HG03139 (cell line): Measurements from ENCODE around the gene SIDT1.

ENCODE experiments used
- ATAC-seq: cut with Tn5 transposase; IDR thresholded peaks from one replicate; pipeline ENCODE4 v1.9.1; 2021; ENCODE audit not compliant: unreplicated experiment

Gene SIDT1

DNA sequence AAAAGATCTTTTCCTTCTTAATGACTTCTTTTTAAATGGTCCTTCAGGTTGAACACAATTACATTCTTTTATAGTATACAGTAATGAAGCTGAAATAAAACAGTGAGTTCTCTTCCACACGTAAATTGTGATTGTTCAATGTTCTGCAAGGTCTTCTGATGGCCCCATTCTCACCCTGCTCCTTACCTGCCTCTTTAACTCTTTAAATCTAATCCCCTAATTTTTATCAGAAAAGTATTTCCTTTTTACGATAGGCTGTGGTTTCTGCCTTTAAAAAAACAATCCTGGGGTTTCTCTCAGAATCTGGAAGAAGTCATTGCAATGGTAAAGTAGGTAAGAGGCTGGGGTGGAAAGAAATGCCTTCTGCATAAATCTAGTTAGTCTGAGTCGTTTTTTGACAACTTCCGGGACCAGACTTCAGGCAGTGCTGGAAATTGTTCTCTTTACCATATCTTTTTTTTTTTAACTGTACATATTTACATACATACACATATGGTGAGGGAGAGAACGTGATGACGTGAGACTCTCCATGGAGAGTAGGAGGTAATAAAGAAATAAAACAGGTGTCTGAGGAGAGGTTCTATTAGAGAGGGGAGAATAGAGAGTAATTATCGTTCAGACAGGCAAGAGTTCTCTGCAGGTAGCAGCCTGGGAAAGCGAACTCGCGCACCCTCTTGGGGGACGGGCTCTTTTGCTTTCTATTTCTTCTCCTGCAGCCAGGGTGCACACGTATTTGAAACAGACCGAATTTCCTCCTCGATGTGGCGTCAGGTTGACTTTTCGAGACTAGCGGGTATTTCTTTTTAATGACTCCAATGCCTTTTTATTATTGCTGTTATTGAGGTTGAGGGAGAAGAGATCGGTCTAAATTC, at the start of gene SIDT1:
Gene SIDT1, plus strand, starts transcription at position 730 of the 872 bp plus-strand sequence. CDS start 467 bp downstream, outside the sequence.
- ATAC-seq: peak; percentile 68

DNA sequence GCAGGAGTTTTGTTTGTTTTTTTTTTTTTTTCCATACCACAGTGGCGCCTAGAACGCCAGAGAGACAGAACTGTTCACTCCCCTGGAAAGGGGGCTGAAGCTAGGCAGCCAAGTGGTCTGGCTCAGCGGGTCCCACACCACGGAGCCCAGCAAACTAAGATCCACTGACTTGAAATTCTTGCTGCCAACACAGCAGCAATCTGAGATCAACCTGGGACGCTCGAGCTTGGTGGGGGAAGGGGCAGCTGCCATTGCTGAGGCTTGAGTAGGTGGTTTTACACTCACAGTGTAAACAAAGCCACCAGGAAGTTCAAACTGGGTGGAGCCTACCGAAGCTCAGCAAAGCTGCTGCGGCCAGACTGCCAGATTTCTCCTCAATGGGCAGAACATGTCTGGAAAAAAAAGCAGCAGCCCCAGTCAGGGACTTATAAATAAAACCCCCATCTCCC, 47.2 kb upstream of the SIDT1 start:
- no peak for ATAC-seq

DNA sequence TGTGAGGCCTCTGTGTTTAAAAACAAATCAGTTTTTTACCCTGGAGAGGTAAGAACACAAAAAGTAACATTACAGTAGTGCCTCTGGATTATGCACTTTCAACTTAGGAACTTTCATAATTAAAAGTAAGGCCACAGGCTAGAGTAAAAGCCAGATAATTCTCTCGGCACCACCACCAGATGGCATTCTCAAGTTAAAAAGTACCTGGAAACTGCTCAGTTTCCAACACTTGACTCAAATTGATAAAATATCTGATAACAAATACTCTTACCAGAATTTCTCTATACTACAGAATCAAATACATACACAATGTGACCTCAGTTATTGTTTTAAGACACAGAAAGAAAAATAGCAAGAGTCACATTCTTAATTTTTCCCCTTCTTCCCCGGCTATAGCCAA, 37.3 kb upstream of the SIDT1 start:
- no peak for ATAC-seq

DNA sequence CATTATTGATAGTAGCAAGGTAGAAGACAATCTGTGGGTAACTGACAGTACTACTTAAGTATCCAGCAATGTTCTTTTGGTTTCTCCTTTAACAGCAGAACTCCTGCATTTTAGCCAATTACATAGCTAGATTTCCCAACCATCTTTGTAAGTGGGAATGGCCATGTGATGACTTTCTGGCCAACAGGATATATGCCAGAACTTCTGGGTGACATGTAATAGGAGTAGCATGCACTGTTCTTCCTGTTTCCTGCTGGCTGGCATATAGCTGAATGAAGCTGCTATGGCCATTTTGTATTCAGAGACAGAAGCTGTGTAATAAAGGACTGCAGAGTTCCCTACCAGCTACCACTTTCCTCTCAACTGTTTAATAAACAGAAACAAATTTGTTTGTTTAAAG, 35.4 kb upstream of the SIDT1 start:
- no peak for ATAC-seq

DNA sequence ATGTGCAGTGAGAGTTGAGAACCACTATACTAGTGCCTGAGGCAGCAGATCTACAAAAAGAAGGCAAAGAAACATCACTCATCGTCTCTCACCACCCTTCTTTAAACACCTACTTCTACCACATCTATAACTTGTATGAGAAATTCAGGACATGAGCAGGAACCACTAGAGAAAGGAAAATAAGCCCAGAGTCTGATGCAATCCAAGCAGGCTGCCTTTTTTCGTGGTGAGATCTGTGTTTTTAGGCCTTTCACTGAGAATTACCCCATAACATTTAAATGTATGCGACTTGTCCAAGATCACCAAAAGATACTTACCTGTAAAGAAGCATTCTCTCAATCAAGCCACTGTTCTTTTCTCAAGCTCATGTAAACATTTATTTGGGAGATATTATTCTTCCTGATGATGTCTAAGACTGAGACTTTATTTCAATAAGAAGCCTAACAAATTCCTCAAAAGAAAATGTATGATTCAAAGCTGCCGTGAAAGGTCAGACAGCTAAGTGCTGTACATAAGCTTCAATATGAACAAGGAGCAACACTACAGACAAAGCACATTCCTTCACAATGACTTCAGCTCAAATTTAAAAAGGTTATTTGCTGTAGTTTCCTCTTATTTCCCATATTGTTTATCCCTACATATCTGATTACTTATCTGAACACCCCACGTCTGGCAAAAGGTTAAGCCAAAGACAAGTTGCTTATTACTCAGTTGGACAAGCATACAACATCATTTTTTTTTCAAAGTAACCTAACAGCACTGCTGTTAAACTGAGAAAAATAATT, 33.9 kb upstream of the SIDT1 start:
- no peak for ATAC-seq

DNA sequence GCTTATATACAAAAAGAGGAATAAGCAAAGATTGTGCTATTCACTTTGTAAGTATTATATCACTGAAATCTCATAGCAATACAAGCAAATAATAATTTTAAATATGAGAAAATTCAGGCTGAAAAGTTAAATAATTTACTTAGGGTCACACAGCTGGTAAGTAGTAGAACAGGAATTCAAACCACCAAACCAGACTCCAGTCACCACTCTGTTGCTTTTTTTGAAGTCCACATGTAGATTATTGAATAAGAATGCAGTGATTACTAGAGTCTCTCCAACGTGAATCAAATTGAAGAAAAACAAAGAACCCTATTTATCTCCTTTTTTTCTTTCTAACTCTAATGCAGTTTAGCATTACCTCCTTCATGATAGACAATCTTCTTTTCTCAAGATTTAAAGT, 33.3 kb upstream of the SIDT1 start:
- ATAC-seq: no peak

DNA sequence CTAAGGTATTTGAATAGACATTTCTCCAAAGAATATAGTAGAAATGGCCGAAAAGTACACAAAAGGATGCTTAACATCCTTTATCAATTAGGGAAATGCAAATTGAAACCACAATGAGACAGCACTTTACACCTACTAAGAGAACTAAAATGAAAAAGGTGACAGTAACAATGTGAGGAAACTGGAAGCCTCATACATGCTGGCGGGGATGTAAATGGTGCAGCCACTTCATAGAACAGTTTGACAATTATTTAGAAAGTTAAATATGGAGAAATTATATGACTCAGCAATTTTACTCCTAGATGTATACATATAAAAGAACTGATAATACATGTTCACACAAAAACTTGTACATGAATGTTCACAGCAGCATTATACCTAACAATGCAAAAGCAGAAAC, 30.8 kb upstream of the SIDT1 start:
- ATAC-seq: no peak

DNA sequence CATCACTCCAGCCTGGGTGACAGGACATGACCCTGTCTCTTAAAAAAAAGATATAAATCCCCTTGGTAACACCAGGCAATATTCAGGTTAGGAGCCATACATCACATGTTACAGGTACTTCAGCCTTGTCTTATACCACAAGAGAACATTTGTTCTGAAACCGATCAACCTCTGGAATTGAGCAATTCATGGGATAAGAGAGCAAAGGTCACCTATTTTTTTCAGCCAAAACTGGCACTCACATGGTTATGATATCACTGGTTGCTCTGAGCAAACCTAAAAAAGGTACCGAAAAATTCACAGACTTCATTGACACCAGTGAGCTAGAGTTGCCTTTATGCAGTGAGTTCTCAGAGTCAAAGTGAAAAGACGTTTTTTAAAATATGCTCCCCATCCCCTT, 26.5 kb upstream of the SIDT1 start:
- ATAC-seq: no peak

DNA sequence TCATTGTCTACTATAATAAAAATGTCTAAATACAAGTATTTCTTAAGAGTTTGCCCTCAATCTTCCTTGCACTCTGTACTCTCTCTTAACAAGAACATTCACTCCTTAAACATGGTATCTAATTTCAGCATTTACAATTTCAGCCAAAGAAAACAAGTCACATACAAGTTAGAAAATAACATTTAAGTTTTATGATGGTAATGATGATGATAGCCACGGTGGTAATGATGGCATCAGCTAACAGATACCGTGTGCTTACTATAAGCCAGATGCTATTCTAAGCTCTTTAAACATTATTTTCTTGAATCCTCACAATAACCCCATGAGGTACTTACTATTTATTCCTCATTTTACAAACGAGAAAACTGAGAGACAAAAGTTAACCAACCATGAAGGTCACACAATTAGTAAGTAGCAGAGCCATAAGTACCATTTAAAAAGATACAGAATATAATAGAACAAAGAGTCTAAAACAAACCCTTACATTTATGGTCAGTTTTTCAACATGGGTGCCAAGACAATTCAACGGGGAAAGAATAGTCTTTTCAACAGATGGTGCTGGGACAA, 24.8 kb upstream of the SIDT1 start:
- ATAC-seq: no peak

DNA sequence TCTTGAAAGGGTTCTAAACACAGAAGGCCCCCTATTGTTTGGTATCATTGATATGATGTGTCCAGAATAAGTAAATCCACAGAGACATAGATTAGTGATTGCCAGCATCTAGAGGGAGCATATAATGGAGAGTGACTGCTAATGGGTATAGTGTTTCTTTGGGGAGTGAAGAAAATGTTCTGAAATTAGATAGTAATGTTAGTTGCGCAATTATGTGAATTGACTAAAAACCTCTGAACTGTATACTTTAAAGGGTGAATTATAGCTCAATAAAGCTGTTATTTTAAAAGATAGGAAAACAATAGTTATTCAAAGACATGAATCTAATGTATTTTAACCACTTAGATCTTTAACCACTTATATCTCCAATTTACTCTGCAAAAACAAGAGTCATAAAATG, 23.4 kb upstream of the SIDT1 start:
- no peak for ATAC-seq

DNA sequence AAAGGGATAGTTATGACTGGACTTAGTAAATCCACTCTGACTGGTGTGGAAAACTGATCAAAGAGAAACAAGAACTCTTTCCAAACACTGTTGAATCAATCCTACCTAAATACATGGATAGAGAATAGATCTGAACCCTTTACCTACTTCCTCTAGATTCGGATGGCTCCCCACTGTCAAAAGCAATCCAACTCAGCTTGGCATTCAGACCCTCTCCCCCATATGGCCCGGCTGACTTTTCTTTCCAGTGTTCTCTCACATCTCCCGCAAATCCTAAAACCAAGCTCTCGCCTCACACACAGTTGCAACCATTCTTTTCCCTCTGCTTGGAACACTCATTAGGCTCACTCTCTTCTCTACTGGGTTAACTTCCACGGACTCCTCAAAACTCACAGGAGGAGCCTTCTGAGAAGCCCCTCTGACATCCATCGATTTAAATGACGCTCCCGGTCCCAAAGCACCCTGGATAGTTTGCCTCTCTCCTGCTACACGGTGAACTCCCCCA, 18.0 kb upstream of the SIDT1 start:
- no peak for ATAC-seq

DNA sequence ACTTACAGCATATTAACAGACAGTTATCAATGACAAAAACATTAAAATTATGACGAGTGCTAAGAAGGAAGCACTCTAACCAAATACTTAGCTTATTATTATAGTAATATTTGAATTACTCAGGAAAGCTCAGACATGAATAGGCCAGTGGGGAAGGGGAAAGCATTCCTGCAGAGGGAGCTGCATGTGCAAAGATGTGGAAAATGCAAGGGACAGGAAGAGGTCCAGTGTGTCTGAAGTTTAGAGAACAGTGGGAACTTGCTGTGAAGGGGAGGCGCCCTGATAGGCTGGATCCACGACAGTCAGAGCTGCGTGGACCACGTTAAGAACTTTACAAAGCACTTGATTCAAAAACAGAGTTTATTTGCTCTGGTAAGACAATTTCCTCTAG, 16.2 kb upstream of the SIDT1 start:
- ATAC-seq: no peak

DNA sequence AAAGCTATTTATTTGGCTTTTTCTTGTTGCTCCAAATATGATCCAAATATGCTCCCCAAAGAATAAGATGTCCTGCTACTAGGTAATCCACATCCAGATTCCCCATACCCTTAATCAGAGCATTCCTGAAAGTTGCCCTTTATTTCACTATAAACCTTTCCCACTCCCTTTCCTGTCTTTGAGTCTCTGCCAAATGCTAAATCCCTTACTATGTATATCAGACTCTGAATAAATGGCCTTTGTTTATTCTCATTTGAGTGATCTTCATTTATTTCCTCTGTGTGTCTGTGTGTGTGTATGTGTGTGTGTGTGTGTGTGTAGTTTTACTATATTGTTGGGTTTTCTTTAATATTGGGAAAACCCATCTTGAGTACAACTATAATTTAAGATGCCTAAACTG, 10.4 kb upstream of the SIDT1 start:
- ATAC-seq: no peak

DNA sequence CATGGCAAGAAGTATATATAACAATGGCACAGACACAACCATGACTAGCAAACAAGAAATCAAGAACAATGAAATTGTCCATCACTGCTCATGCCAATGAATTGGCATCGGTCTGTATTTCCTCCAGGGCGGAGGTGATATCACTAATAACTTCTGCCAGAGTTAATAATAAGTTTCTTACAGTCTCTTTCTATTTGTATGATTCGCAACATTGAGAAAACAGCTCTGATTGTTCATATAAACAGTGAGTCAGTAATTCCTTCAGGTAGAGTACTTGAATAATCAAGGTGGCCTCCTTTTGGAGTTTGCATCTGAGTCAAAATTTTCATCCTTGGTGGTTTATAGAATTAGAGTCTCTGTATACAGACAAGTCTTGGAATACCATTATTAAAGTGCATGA, 9.1 kb upstream of the SIDT1 start:
- ATAC-seq: no peak

DNA sequence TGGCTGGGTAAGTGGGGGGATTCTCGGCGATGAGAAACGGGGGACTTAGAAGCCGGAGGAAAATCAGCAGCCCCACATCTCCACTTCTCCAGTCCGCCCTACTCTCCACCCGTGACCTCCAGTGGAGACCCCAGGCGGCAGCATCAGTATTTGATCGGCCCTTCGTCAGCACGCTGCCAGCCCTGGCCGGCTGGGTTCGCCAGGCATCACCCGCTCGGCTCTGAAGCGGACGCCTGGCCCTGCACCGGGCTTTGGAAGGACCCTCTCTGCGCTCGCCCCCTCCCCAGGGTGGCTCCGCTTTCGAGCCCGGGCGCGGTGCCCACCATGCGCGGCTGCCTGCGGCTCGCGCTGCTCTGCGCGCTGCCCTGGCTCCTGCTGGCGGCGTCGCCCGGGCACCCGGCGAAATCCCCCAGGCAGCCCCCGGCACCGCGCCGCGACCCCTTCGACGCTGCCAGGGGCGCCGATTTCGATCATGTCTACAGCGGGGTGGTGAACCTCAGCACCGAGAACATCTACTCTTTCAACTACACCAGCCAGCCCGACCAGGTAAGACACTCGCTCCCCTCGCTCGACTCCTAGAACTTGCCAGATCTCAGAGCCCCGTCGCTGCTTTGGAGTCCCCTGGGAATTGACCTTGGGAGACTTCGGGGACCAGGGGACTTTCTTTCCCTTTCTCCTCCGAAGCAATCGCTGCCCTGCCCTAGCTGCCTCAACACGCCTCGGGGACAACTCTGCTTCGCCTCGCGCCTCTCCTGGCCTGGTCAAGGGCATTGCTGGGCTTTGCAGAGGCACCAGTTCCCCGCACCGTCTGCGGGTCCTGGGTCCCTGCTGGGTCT, 561 bp downstream of the SIDT1 start:
- ATAC-seq: peak; percentile 40

DNA sequence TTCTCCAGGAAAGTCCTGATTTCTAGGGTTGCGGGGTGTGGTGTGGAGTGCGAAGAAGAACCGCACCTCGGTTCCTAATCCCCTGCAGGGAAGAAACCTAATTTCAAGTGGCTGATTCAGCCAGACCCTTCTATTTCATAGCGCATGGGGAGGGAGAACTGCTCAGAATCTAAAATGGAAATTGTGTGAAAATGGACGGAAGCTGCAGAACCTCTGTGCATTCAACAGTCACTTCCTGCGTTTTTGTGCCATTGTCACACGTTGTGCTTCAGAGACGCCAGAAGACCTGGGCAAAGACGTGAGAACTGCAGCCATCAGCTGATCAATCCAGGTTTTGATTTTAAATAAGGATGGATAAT, 1.2 kb downstream of the SIDT1 start:
- peak; percentile 10 for ATAC-seq

DNA sequence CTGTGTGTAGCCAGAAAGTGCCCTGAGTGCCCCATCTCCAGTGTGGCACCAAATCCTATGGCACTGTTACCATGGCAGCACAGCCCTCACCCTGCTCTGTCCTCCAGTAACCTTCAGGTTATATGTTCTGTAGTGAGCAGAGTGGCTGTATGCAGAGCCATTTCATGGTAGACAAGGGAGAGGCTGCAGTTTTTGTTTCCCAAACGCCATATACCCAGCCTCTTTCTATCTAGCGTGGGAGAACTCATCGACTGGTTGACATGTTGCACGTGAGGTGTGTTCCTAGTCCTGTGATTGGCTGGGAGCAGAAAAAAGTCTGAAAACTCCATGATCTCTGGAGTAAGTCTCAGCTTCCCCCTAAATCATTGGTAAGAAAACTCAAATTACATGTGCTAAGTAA, 2.0 kb downstream of the SIDT1 start:
- ATAC-seq: no peak

DNA sequence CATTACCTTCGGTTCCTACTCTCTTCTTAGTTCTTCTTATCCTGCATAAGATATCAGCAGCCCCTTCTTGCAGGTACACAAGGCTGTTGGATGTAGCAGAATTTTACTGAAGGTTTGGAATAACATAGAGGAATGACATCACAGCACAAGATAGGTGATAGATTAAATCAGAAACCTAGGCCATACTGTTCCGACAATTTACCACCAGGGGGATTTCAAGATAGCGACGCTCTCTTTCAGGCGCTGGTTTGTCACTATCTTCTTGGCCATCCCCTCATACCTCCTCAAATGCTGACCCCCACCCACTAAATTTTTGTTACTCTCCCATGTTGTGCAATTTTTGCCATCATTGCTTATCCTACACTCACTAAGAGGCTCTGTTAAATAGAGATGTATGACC, 3.5 kb downstream of the SIDT1 start:
- ATAC-seq: no peak

DNA sequence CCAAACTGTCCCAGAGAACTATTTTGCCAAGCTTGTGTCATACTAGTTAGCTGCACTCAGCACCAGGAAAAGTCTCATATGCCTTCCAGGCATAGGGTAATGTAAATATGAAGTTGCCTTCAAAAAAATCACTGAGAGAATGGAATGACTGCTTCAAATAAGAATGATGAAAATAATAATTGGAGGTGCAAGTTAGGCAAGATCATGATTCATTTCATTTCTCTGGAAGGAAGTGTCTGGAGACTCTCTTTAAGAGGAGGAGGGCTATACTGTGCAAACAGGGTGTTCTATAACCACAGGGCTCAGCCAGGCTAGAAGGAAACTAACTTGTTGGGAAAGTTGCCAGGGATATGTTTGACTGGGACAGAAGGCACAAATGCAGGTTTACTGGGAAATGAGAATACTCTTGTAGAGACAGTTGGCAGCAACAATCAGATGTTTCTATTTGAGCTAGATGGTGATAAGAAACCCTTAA, 4.3 kb downstream of the SIDT1 start:
- no peak for ATAC-seq

DNA sequence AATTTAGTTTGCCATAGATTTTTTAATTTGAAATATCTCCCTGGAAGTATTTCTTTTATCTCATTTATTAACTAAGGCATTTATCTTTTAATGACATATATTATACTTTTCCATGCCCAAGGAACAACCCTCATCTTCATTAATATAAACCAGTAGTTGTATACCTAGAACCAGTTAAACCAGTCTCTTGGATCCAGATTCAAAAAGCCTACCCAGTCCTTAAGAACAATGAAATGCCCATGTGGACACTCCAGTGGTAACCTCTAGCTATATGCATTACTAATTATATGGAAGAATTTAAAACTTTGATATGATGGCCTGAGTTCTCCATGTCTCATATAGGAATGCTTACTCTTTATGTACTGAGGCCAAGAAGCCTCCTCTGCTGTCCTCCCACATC, 4.8 kb downstream of the SIDT1 start:
- ATAC-seq: no peak

DNA sequence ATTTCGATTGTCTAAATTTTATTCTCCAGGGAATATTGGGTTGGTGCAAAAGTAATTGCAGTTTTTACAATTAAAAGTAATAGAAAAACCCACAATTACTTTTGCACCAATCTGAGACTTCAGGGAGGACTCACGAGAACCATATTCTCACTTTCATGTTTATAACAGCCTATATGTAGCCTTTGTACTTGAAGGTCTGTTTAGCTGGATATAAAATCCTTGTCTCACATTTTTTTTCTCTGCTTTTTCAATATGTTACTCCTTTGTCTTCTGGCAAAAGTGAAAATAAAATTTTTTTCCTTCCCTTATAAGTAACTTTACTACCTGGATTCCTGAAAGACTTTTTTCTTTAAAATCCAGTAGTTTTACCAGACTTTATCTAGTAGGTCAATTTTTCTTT, 9.2 kb downstream of the SIDT1 start:
- ATAC-seq: no peak
